GM21367 (cell line): ENCODE results near the gene OR2V1.

Experiments
- ATAC-seq: cut with Tn5 transposase; IDR thresholded peaks from one replicate; pipeline ENCODE4 v1.9.1; 2021; ENCODE audit not compliant: unreplicated experiment

The OR2V1 gene

DNA sequence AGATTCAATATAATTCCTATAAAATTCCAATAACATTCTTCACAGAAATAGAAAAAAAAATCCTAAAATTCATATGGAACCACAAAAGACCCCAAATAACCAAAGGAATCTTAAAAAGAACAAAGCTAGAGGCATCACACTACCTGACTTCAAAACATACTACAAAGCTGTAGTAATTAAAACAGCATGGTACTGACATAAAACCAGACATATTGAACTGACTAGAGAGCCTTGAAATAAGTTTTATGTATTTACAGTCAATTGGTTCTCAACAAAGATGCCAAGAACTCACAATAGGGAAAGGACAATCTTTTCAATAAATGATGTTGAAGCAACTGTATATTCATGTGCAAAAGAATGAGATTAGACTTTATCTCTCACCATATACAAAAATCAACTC is 54.0 kb downstream of the OR2V1 start:
- no peak for ATAC-seq
